Activated naive CD8-positive, alpha-beta T cell treated with anti-CD3 and anti-CD28 coated beads, Interleukin-2, amount 50 U/mL, for 16 hours (primary cell): ENCODE measurements around the gene R3HCC1L.

Experiments used
- DNase-seq: peaks from one replicate; pipeline ENCODE4 v3.0.0-alpha.2; 2020; ENCODE audit warnings: low read depth, low spot score

The R3HCC1L gene

DNA sequence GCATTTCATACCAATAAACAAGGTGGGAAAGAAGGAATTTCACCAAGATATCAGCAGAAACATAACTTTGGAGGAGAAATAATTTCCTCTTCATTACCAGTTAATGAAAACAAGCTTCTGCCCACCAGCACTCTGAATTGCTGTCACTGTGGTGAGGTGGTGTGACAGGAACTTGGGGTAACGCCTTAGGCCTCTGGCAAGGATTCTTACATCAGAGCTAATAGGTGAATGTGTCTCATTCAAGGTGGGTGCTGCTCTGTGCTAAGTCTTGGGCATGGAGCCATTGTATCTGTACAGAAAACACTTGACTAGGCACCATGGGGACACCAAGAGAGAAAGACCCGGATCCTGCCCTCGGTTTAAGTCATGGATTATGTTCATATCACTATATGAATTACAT is 141.9 kb downstream of the R3HCC1L start:
- no peak for DNase-seq

DNA sequence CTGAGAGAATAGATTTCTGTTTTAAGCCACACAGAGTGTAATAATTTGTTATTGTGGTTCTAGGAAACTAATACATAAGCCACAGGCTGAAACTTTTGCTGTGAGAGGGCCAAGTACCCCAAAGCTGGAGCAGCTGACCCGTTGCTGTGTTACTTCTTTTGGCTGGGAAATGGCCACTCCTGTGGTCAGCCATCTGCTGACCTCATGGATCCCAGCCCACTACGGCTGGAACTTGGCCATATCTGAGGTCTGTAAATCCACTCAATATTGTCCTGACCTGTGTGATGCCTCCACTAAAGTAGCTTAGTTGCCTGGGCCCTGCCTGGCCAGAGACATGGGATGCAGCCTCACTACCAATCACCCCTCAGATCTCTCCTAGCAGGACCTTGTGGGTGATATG is 151.0 kb downstream of the R3HCC1L start:
- no peak for DNase-seq

GRCh38 chr10:98286419-98286818 is 152.0 kb downstream of the R3HCC1L start:
- no peak for DNase-seq

GRCh38 chr10:98287321-98287720 is 152.9 kb downstream of the R3HCC1L start:
- no peak for DNase-seq

- no peak for DNase-seq
Measured at GRCh38 chr10:98289802-98290209, 155.3 kb downstream of the R3HCC1L start.

- DNase-seq = no peak
Measured at GRCh38 chr10:98292971-98293370, 158.5 kb downstream of the R3HCC1L start.

DNA sequence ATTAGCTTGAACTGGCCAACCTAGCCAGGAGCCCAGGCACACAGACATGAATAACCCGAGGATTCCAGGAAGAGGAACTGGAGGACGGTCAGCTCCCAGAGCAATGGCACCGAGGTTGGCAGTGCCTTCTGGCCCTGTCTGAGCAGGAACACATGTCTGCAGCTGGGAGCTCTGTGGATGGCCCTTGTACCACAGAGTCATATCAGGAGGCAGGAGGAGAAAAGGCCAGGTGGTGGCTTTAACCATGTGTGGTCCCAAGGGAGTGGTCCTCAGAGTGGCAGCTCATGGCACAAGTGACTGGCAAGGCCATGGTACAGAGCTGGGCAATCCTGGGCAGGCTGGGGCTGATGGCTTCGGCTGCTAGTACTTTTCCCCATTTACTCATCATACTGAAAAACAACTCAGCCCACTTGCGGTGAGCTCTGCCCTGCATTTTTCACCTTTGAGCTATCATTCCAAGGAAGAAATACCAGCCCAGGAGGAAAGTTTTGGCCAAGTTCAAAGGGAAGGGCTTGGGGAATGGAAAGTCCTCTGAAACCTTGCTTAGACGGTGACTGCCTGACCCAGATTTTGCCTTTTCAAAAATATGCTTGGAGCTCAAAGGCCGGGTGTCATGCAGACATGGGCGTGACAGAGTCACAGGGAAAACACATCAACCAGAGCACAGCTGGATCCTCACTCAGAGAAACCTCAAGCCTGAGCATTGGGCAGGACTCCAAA is 159.3 kb downstream of the R3HCC1L start:
- DNase-seq = no peak

GRCh38 chr10:98294270-98294627 is 159.8 kb downstream of the R3HCC1L start:
- no peak for DNase-seq
